ENCODE results near the gene MCL1.
"Not testable (repeated sequence)": the region's sequence is repeated elsewhere in the genome, so short reads cannot be mapped to it uniquely, and the experiment has no call there.

GRCh38 chr1:150624134-150624533 is 44.7 kb upstream of the MCL1 start:
- not testable (repeated sequence) for TF ChIP-seq CTCF (optimal IDR thresholded peaks at IDR 0.05 in 1 of 3, IDR thresholded peaks at IDR 0.05 in 1 of 3, conservative IDR thresholded peaks at IDR 0.05 in 1 of 3; ENCODE audit: extremely low read depth in 1 of 3, insufficient read depth in 2 of 3, low read length in 3 of 3); EZH2 (IDR thresholded peaks at IDR 0.05; ENCODE audit: low read length)
